ENCODE results near the gene CEP55.
"Not testable (repeated sequence)": the region's sequence is repeated elsewhere in the genome, so short reads cannot be mapped to it uniquely, and the experiment has no call there.

The CEP55 gene

GRCh38 chr10:93496322-93497041, at the start of gene CEP55:
TSS of gene CEP55 (plus strand) at chr10:93496612. CDS start at chr10:93500052, 3,440 bp downstream.
- peak; percentile 95 to 96 for DNase-seq (ENCODE audit: low read depth in 2 of 2)

DNA sequence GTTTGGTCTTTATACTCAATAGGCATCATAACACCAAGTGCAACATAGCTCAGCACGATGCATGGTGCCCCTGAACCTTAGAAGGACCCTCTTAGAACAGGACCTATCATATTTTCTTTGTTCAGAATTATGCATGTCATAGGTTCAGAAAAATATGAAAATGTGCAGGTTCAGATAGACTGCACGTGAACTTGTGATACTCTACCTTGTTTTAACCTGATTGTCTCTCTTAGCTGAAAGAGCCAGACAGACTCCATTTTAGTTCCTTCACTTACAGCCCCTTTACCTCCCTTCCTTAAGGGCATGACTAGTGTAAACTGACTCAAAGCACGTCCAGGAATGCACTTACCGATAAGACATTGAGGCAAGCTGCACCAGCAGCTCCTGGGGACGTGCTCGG, 49.4 kb upstream of the CEP55 start:
- no peak for DNase-seq (ENCODE audit: low read depth in 2 of 2)

DNA sequence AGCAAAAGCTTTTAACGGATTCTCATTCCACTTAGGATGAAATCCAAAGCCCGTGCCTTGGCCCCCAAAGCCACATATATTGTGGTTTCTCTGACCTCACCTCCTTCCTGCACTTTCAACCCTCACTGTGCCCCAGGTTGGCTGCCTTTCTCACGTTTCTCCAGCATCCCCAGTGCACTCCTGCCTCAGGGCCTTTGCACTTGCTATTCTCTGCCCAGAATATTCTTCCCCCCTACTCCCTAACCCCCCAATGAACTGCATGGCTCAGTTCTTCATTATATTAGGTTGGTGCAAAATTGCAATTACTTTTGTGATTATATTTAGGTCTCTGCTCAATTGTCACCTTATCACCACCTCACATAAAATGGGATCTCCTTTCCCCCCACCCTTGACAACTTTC, 48.4 kb upstream of the CEP55 start:
- no peak for DNase-seq (ENCODE audit: low read depth in 2 of 2)

DNA sequence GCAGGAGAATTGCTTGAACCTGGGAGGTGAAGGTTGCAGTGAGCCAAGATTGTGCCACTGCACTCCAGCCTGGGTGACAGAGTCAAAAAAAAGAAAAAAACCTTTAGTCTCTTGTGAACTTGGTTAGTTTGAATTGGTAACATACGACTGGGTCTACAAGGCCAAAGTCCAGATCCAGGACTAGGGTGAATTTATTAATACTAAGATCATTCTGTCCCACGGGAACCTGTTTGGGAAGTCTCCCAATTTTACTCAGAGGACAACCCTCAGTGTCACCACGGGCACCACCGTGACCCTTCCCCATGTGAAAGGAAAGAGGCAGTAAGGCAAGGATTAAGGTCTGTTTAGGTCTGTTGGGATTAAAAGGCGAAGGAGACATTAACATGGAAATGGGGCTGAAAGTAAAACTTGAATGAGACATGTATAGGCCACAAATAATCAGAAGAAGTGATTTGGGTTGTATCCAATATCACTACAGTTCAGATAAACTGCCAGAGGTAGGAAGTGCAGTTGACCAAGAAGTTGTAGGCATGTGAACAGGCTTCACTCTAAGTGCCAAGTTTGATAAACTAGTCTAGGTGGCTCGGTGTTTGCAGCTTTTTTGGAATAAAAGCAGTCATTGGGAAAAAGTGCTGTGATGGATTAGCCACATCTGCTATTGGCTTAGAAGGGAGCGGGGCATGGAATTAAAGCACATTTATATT, 45.0 kb upstream of the CEP55 start:
- DNase-seq (ENCODE audit: low read depth in 2 of 2), result no peak

GRCh38 chr10:93452143-93452542, 44.3 kb upstream of the CEP55 start:
- DNase-seq (ENCODE audit: low read depth in 2 of 2), result peak in 1 of 2 donors; percentile 20

DNA sequence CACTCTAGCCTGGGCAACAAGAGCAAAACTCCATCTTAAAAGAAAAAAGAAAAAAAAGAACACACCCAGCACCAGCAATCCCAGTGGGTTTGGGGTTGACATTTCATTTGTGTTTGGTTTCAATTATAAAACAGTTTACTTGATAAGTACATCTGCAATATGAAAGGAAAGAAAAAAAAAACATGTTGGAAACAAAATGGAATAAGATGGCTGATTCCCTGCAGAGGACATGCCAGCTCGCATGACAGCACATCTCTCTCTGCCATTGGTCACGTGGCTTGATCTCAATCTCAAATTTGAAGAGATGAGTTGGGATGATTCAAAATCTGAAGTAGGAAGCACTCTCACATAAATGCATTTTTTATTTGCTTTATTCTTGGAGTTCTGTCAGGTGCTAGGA, 42.3 kb upstream of the CEP55 start:
- no peak for DNase-seq (ENCODE audit: low read depth in 2 of 2)

DNA sequence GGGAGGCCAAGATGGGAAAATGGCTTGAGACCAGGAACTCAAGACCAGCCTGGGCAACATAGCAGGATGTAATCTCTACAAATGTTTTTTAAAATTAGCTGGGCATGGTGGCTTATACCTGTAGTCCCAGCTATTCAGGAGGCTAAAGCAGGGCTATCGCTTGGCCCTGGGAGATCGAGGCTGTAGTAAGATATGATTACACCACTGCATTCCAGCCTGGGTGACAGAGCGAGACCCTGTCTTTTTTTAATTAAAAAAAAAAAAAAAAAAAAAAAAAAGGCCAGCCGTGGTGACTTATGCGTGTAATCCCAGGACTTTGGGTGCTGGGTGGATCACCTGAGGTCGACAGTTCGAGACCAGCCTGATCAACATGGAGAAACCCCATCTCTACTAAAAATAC, 41.7 kb upstream of the CEP55 start:
- no peak for DNase-seq (ENCODE audit: low read depth in 2 of 2)

- DNase-seq (ENCODE audit: low read depth in 2 of 2), result no peak
Observed at GRCh38 chr10:93456480-93456879, 39.9 kb upstream of the CEP55 start.

GRCh38 chr10:93457511-93457910, 38.9 kb upstream of the CEP55 start:
- no peak for DNase-seq (ENCODE audit: low read depth in 2 of 2)

DNA sequence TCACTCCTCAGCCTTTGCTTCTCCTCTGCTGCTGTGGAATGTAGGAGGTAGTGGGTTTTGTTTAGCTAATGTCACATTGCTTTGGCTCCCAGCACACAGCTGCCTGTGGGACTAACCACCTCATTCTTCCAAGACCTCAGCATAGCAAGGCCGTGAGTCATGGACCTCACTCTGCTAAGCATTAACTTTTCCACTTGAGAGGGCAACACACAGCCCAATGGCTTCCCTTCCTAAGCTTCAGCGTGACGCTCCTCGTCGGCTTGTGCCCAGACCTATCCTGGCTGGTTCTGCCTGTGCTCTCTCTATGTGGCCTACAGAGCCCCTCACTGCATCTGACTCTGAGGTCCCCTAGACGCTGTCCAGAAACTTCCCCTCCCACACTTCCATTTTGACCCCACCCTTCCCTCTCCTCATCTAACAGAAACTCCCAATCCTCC, 37.6 kb upstream of the CEP55 start:
- DNase-seq (ENCODE audit: low read depth in 2 of 2), result peak in 1 of 2 donors; percentile 10

DNA sequence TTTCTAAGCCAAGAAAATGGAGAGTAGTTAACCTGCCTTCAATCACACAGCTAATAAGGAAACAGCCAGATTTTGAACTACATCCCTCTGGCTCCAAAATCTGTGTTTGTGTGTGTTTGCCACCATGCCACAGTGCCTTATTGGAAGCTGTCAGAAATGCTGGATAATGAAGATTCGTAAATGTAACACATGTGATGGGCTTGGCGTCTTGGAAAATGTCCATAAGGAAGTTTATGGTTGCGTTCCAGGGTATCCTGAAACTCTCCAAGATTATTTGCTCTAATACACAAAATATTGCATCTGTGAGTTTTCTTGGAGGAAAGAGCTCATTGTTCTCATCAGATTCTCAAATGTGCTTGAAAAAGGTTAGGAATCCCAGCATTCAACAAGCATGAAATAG, 36.9 kb upstream of the CEP55 start:
- no peak for DNase-seq (ENCODE audit: low read depth in 2 of 2)

DNA sequence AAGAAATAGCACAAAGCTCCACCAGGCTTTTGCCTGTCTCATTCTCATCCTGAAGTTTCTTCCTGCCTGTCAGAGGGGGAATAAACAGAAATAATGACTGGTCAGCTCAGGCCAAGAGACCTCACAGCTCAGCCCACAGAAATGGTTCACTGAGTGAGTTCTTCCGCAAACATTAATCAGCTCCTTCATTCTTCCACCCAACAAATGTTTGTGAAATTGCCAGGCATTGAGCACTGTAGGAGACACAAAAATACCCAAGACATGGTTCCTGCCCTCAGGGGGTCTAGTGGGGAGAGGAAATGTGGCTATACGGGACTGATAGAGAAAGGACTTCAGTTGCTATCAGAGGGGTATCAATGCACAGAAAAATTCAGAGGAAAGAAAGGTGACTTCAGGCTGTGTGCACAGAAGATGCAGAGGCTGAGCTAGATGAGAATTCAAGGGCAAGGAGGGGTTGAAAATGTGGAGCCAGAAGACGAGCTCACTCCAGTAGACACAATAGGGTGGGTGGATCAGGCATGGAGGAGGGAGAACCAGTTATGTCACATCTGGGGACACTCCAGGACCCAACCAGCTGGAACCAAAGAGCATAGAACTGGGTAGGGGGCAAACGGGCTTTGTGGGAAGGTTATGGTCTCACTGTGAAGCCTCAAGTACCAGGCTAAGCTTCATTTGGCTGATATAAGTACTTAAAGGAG, 35.2 kb upstream of the CEP55 start:
- no peak for DNase-seq (ENCODE audit: low read depth in 2 of 2)

GRCh38 chr10:93461807-93462178, 34.6 kb upstream of the CEP55 start:
- no peak for DNase-seq (ENCODE audit: low read depth in 2 of 2)

DNA sequence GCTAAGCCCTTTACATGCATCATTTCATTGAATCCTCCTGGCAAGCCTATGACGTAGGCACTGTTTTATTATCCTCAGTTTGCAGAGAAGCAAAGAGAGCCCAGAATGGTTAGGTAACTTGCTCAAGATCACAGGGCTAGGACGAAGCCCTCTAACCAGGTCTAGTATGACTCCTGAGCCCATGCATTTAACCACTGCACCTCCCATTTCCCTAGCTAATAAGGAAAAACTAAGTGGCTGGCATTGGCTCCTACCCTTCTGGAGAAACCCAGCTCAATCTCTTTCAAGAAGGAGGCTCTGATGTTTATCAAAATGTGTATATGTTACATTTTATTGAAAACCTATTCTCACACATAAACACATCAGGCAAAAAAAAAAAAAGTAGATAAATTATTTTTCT, 34.0 kb upstream of the CEP55 start:
- no peak for DNase-seq (ENCODE audit: low read depth in 2 of 2)

GRCh38 chr10:93462881-93463280, 33.5 kb upstream of the CEP55 start:
- peak in 1 of 2 donors; percentile 42 for DNase-seq (ENCODE audit: low read depth in 2 of 2)

DNA sequence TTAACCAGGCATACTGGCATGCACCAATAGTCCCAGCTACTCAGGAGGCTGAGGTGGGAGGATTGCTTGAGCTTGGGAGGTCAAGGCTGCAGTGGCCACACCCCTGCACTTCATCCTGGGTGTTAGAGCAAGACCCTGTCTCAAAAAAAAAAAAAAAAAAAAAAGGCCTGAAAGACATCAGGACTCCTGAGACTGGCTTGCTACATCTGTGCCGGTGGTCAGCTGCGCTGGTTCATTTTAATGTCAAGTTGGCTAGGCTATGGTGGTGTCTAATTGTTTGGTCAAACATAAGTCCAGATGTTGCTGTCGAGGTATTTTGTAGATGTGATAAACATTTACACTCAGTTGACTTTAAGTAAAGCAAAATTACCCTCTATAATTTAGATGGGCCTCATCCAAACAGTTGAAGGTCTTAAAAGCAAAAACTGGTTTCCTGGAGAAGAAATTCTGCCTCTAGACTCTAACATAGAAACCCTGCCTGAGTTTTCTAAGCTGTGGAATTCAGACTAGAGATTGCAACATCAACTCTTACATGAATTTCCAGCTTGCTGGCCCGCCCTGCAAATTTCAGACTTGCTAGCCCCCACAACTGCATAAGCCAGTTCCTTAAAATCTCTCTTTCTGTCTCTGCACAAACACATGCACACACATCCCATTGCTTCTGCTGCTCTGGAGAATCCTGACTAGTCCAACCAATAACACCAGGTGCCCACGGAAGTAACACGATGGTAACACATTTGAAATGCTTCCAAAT, 32.5 kb upstream of the CEP55 start:
- DNase-seq (ENCODE audit: low read depth in 2 of 2), result no peak

DNA sequence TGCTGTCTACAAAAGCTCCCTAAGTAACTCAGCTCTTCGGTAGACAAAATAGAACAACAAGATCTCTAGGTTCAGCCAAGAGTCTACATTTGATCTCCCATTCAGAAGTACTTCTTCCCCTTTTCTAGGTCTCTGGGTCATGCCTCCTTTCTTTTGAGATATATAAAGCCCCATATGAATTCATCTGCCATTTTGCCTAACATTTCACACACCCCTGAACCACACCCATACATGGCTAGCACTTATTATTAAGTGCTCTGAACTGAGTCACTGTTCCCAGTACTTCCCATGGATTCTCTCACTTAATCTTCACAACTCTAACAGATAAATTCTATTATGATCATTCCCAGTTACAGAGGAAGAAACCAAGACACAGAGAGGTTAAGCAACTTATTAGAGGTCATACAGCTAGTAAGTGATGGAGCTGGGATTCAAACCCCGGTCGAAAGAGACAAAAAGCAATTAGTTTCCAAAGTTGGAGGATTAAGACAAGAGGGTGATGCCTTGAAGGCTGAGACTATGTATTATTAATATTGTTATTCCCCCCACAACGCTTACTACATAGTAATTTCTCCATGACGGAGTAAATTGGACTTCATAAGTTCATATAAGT, 31.5 kb upstream of the CEP55 start:
- DNase-seq (ENCODE audit: low read depth in 2 of 2), result no peak

GRCh38 chr10:93465806-93466675, 30.4 kb upstream of the CEP55 start:
- DNase-seq (ENCODE audit: low read depth in 2 of 2), result no peak

DNA sequence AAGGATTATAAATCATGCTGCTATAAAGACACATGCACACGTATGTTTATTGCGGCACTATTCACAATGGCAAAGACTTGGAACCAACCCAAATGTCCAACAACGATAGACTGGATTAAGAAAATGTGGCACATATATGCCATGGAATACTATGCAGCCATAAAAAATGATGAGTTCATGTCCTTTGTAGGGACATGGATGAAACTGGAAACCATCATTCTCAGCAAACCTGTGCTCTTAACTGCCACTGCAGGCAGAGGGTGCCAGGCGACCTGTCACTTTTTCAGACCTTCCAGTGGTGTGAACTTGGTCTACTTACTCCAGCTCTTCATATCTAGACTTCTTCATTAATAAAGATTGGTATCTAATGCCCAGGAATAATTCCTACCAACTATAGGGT, 28.8 kb upstream of the CEP55 start:
- DNase-seq (ENCODE audit: low read depth in 2 of 2), result not testable (repeated sequence)

- DNase-seq (ENCODE audit: low read depth in 2 of 2), result no peak
Observed at GRCh38 chr10:93468461-93469213, 27.8 kb upstream of the CEP55 start.
